Measurements from ENCODE around the gene ZNF521. TPM values are rescaled to one million over a fixed set of nuclear protein-coding genes. Genes with fewer than 3 reads are reported as not detected.

ZNF521 gene
- total and polyA plus RNA-seq, 10 donors: 2.9 to 136 (median 71.8) TPM

- intact Hi-C loops (cut with DNase I; ENCODE audit: low total_unique reads): no loop called here
- H3K27ac ChIP-seq: no peak overlapping the region
- TF ChIP-seq POLR2A (IDR thresholded peaks at IDR 0.05) (no peak), POLR2AphosphoS5 (IDR thresholded peaks at IDR 0.05) (no peak), CTCF (IDR thresholded peaks at IDR 0.05 in 8 of 11, conservative IDR thresholded peaks at IDR 0.05 in 3 of 11) (no peak)
- H3K27me3 ChIP-seq (replicated peaks in 1 of 7): no peaks in the 10 kb centered on the region
- H3K4me3 ChIP-seq: no peak overlapping the region
- H3K36me3 ChIP-seq: no peaks in the 10 kb centered on the region
- DNase-seq: no peak
- H3K9me3 ChIP-seq: no peaks in the 10 kb centered on the region
- WGBS, 5 donors: 83 to 91% (median 90%) methylated on average over 4 of the region's 4 CpGs
- no peaks in the 10 kb centered on the region for H3K4me1 ChIP-seq
These were observed 277.0 kb downstream of the ZNF521 start for GRCh38 chr18:25074925-25075324.

- no peak for TF ChIP-seq POLR2A (IDR thresholded peaks at IDR 0.05)
- TF ChIP-seq CTCF (IDR thresholded peaks at IDR 0.05 in 8 of 11, conservative IDR thresholded peaks at IDR 0.05 in 3 of 11): no peak
- no peak for TF ChIP-seq POLR2AphosphoS5 (IDR thresholded peaks at IDR 0.05)
- no peaks in the 10 kb centered on the region for H3K36me3 ChIP-seq
- 95 to 97% (median 96%) methylated on average over 6 of the region's 6 CpGs for WGBS, 5 donors
- intact Hi-C loops (cut with DNase I; ENCODE audit: low total_unique reads): no loop called here
- H3K9me3 ChIP-seq: no peaks in the 10 kb centered on the region
- H3K27ac ChIP-seq: no peak overlapping the region
- H3K27me3 ChIP-seq (replicated peaks in 1 of 7): no peaks in the 10 kb centered on the region
- DNase-seq: no peak
- H3K4me1 ChIP-seq: peaks cover 0 to 11% (median 0%) of the 10 kb centered on the region in 6 donors
- no peak overlapping the region for H3K4me3 ChIP-seq
These were observed 279.8 kb downstream of the ZNF521 start for GRCh38 chr18:25072205-25072604.

- Histone ChIP-seq H3K27ac (no peak overlapping the region), H3K9me3 (no peaks in the 10 kb centered on the region), H3K4me3 (no peak overlapping the region), H3K36me3 (no peaks in the 10 kb centered on the region), H3K27me3 (replicated peaks in 1 of 7) (no peaks in the 10 kb centered on the region), H3K4me1 (peaks cover 0 to 11% (median 0%) of the 10 kb centered on the region in 6 donors)
- WGBS, 5 donors: 61 to 83% (median 74%) methylated on average over 5 of the region's 5 CpGs
- DNase-seq: no peak
- no peak for TF ChIP-seq POLR2AphosphoS5 (IDR thresholded peaks at IDR 0.05)
- TF ChIP-seq POLR2A (IDR thresholded peaks at IDR 0.05): no peak
- TF ChIP-seq CTCF (IDR thresholded peaks at IDR 0.05 in 8 of 11, conservative IDR thresholded peaks at IDR 0.05 in 3 of 11): no peak
- intact Hi-C loops (cut with DNase I; ENCODE audit: low total_unique reads): no loop called here
These were observed 284.5 kb downstream of the ZNF521 start for GRCh38 chr18:25067275-25068025.

GRCh38 chr18:25066516-25066915 is 285.4 kb downstream of the ZNF521 start:
- Histone ChIP-seq H3K36me3 (no peaks in the 10 kb centered on the region), H3K27ac (no peak overlapping the region), H3K9me3 (no peaks in the 10 kb centered on the region), H3K4me3 (no peak overlapping the region), H3K27me3 (replicated peaks in 1 of 7) (no peaks in the 10 kb centered on the region), H3K4me1 (peaks cover 0 to 11% (median 0%) of the 10 kb centered on the region in 6 donors)
- 58 to 79% (median 60%) methylated on average over 3 of the region's 3 CpGs for WGBS, 5 donors
- TF ChIP-seq POLR2AphosphoS5 (IDR thresholded peaks at IDR 0.05): no peak
- no peak for DNase-seq
- intact Hi-C loops (cut with DNase I; ENCODE audit: low total_unique reads): no loop called here
